Activated CD8-positive, alpha-beta memory T cell treated with anti-CD3 and anti-CD28 coated beads, Interleukin-2, amount 10 ng/mL, durations not matched to agents 7 days and 5 days (primary cell): ENCODE results near the gene RPS6KB1. TPM values are rescaled to one million over a fixed set of nuclear protein-coding genes. Genes with fewer than 3 reads are reported as not detected.
A peak's percentile ranks its signal among the peaks of the same experiment; 100 is the strongest.
"Not testable (repeated sequence)": the region's sequence is repeated elsewhere in the genome, so short reads cannot be mapped to it uniquely, and the experiment has no call there.

Source experiments
- ATAC-seq: fragments of 150-1000 bp; cut with Tn5 transposase; one replicate; pipeline ENCODE4 v1.10.0; 2021; ENCODE audit warnings: moderate library complexity
- CTCF ChIA-PET: fragments of 350-600 bp; sonication (Branson Sonifier 250); formaldehyde crosslinking; loops from one replicate; lab custom pipeline; 2021; ENCODE audit warnings: antibody characterized with exemption; lab: Charles Lee
- DNase-seq: peaks from one replicate; pipeline ENCODE4 v3.0.0-alpha.2; 2020
- H3K27ac Mint-ChIP-seq: one replicate; pipeline ENCODE4 v1.8.0; 2021; ENCODE audit warnings: mild to moderate bottlenecking, mixed read lengths
- H3K27me3 Mint-ChIP-seq: one replicate; pipeline ENCODE4 v1.8.0; 2021; ENCODE audit warnings: mixed read lengths
- H3K36me3 Mint-ChIP-seq: one replicate; pipeline ENCODE4 v1.8.0; 2021; ENCODE audit warnings: mild to moderate bottlenecking, mixed read lengths
- H3K4me1 Mint-ChIP-seq: one replicate; pipeline ENCODE4 v1.8.0; 2021; ENCODE audit warnings: mixed read lengths
- H3K4me3 Mint-ChIP-seq: one replicate; pipeline ENCODE4 v1.8.0; 2021; ENCODE audit warnings: mild to moderate bottlenecking, moderate library complexity, mixed read lengths
- H3K9me3 Mint-ChIP-seq: one replicate; pipeline ENCODE4 v1.8.0; 2022; ENCODE audit warnings: low read depth, mixed read lengths
- total RNA-seq, 2 experiments: library from RNA; stranded (reverse); gene quantifications; one replicate each; pipeline ENCODE4 v1.2.3, GENCODE V29; 2021

The RPS6KB1 gene
- total RNA-seq, 2 experiments from 2014 or later, result 52.3 to 58.6 TPM

DNA sequence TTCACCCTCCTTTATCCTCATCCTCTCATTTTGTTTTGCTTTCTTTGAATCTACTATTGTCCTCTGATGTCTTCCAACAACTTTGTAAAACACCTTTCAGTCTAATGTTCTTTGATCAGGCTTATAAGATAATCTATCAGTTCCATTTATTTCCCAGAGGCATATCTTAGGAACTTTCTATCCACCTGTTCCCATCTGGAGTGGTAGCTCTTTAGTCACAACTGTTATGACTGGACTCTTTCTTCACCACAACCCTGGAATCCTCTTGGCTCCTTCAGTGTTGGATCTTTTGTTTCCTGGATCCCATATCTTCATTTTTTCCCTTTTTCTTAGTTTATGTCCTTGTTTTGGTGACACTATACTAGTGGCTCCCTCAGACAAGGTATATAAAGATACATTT is 23.5 kb downstream of the RPS6KB1 start:
- peaks cover 41% of the 10 kb centered on the region for H3K36me3 Mint-ChIP-seq
- ATAC-seq (no peak), DNase-seq (no peak)
- H3K4me1 Mint-ChIP-seq, result no peaks in the 10 kb centered on the region
- H3K27ac Mint-ChIP-seq, result peak overlapping the region; percentile 6
- H3K27me3 Mint-ChIP-seq, result no peaks in the 10 kb centered on the region
- H3K4me3 Mint-ChIP-seq, result no peak overlapping the region
- no peaks in the 10 kb centered on the region for H3K9me3 Mint-ChIP-seq
- CTCF ChIA-PET, result no interaction called here

DNA sequence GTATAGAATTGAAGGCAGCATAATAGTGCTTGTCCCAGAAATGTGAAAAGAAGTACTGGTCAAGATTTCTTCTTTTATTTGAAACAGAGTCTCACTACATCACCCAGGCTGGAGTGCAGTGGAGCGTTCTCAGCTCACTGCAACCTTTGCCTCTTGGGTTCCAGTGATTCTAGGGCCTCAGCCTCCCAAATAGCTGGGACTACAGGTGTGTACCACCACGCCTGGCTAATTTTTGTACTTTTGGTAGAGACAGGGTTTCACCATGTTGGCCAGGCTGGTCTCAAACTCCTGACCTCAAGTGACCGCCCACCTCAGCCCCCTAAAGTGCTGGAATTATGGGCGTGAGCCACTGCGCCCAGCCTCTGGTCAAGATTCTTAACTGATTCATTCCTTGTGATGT is 27.7 kb downstream of the RPS6KB1 start:
- H3K36me3 Mint-ChIP-seq, result peaks cover 37% of the 10 kb centered on the region
- H3K4me3 Mint-ChIP-seq, ATAC-seq, H3K27me3 Mint-ChIP-seq, H3K9me3 Mint-ChIP-seq, H3K27ac Mint-ChIP-seq, H3K4me1 Mint-ChIP-seq, DNase-seq: not testable (repeated sequence)
- CTCF ChIA-PET, result interaction anchor here (2.1 kb wide), 1 partner anchor 16 kb away, joined by 5 read pairs; no protein-coding TSS in a partner anchor

GRCh38 chr17:59930121-59930520 is 37.2 kb downstream of the RPS6KB1 start:
- CTCF ChIA-PET, H3K4me1 Mint-ChIP-seq, H3K27ac Mint-ChIP-seq, H3K4me3 Mint-ChIP-seq, DNase-seq, H3K27me3 Mint-ChIP-seq, H3K9me3 Mint-ChIP-seq, ATAC-seq: not testable (repeated sequence)
- peaks cover 57% of the 10 kb centered on the region for H3K36me3 Mint-ChIP-seq

DNA sequence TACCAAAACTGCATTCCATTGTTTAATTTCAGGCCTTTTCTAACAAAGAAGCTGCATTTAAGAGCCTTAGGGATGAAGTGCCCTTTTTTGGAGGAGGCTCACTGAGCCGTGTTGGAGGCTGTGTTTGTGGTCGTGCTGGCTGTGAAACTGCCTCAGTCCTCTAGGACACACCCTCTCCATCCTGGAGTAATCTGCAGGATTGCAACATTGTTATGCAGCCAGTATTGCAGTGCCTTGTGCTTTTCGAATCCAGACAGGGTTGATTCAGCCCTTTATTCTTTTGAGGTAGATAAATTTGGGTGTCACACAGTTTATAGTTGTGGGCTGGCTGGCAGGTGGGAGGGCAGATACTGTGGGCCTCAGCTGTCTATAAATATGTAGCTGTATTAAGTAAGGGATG is 37.8 kb downstream of the RPS6KB1 start:
- H3K9me3 Mint-ChIP-seq, H3K4me3 Mint-ChIP-seq, DNase-seq, ATAC-seq, CTCF ChIA-PET, H3K27me3 Mint-ChIP-seq, H3K4me1 Mint-ChIP-seq, H3K27ac Mint-ChIP-seq: not testable (repeated sequence)
- H3K36me3 Mint-ChIP-seq, result peaks cover 52% of the 10 kb centered on the region

- not testable (repeated sequence) for H3K4me3 Mint-ChIP-seq, H3K27me3 Mint-ChIP-seq, DNase-seq, H3K9me3 Mint-ChIP-seq, H3K4me1 Mint-ChIP-seq, H3K27ac Mint-ChIP-seq, ATAC-seq
- CTCF ChIA-PET, result interaction anchor here (1.3 kb wide), 1 partner anchor 19 kb away, joined by 4 read pairs; no protein-coding TSS in a partner anchor
- peaks cover 53% of the 10 kb centered on the region for H3K36me3 Mint-ChIP-seq
Observed at GRCh38 chr17:59933317-59933716, 40.4 kb downstream of the RPS6KB1 start.

DNA sequence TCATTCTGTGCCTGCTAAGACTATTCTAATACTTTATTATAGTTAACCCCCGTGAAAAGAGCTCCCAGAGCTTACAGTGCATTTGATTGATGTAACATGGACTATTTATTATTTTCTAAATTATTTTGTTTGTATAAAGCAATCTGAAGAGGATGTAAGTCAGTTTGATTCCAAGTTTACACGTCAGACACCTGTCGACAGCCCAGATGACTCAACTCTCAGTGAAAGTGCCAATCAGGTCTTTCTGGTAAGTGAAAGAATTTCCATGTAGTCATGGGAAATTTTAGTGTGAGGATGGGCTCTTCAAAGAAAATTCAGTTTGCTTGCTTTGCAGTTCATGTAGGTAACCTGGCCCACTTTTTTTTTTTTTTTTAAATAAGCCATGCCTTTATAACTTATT is 47.8 kb downstream of the RPS6KB1 start:
- H3K9me3 Mint-ChIP-seq, DNase-seq, H3K27me3 Mint-ChIP-seq, H3K4me3 Mint-ChIP-seq, H3K27ac Mint-ChIP-seq, CTCF ChIA-PET, ATAC-seq: not testable (repeated sequence)
- peaks cover 11% of the 10 kb centered on the region for H3K4me1 Mint-ChIP-seq
- H3K36me3 Mint-ChIP-seq, result peaks cover 45% of the 10 kb centered on the region

DNA sequence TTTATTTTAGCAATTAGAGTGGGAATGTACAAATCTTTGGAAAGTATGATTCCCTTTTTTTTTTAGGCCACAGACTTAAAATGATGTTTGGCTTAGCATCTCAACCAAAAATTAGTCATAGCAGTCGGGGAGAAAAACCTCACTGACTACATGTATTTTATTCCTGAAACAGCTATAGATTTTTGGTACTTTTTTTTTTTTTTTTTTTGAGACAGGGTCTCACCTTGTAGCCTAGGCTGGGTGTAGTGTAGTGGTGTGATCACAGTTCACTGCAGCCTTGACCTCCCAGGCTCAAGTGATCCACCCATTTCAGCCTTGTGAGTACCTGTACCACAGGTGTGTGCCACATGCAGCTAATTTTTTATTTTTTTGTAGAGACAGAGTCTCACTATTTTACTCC is 48.2 kb downstream of the RPS6KB1 start:
- DNase-seq (no peak), ATAC-seq (no peak)
- Mint-ChIP-seq H3K4me1 (peaks cover 15% of the 10 kb centered on the region), H3K27me3 (no peaks in the 10 kb centered on the region), H3K9me3 (no peaks in the 10 kb centered on the region), H3K4me3 (no peak overlapping the region), H3K36me3 (peaks cover 47% of the 10 kb centered on the region), H3K27ac (no peak overlapping the region)
- CTCF ChIA-PET, result no interaction called here

DNA sequence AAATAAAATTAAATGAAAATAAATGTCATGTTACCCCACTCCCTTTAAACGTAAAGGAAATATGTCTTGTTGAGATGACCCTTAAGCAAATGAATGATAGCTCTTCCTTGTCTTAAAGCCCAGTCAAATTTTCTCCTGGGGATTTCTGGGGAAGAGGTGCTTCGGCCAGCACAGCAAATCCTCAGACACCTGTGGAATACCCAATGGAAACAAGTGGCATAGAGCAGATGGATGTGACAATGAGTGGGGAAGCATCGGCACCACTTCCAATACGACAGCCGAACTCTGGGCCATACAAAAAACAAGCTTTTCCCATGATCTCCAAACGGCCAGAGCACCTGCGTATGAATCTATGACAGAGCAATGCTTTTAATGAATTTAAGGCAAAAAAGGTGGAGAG is 53.5 kb downstream of the RPS6KB1 start:
- H3K27me3 Mint-ChIP-seq, H3K4me3 Mint-ChIP-seq, CTCF ChIA-PET, DNase-seq, H3K27ac Mint-ChIP-seq, H3K9me3 Mint-ChIP-seq, ATAC-seq: not testable (repeated sequence)
- peaks cover 18% of the 10 kb centered on the region for H3K4me1 Mint-ChIP-seq
- peaks cover 42% of the 10 kb centered on the region for H3K36me3 Mint-ChIP-seq

- Mint-ChIP-seq H3K4me1 (peaks cover 18% of the 10 kb centered on the region), H3K36me3 (peaks cover 41% of the 10 kb centered on the region)
- H3K4me3 Mint-ChIP-seq, H3K27me3 Mint-ChIP-seq, H3K27ac Mint-ChIP-seq, CTCF ChIA-PET, H3K9me3 Mint-ChIP-seq: not testable (repeated sequence)
- ATAC-seq (peak; percentile 20), DNase-seq (peak; percentile 58)
Observed at GRCh38 chr17:59947310-59947709, 54.4 kb downstream of the RPS6KB1 start.

GRCh38 chr17:59950049-59950448 is 57.1 kb downstream of the RPS6KB1 start:
- H3K27ac Mint-ChIP-seq, result no peak overlapping the region

GRCh38 chr17:59954856-59955255 is 61.9 kb downstream of the RPS6KB1 start:
- Mint-ChIP-seq H3K27ac (no peak overlapping the region), H3K4me1 (no peaks in the 10 kb centered on the region), H3K9me3 (no peaks in the 10 kb centered on the region), H3K27me3 (no peaks in the 10 kb centered on the region), H3K36me3 (peaks cover 16% of the 10 kb centered on the region), H3K4me3 (no peak overlapping the region)
- DNase-seq (no peak), ATAC-seq (no peak)
- CTCF ChIA-PET, result interaction anchor here (2.2 kb wide), 1 partner anchor 41 kb away, joined by 5 read pairs; no protein-coding TSS in a partner anchor

More at GRCh38 chr17:59950049-59950448, 57.1 kb downstream of the RPS6KB1 start:
- Mint-ChIP-seq H3K27me3 (no peaks in the 10 kb centered on the region), H3K4me1 (peaks cover 18% of the 10 kb centered on the region), H3K4me3 (no peak overlapping the region), H3K36me3 (peaks cover 27% of the 10 kb centered on the region), H3K9me3 (no peaks in the 10 kb centered on the region)
- ATAC-seq (no peak), DNase-seq (no peak)
- CTCF ChIA-PET, result interaction anchor here (1.2 kb wide), 1 partner anchor 9 kb away, joined by 3 read pairs; no protein-coding TSS in a partner anchor

GRCh38 chr17:59959574-59959973 is 66.7 kb downstream of the RPS6KB1 start:
- not testable (repeated sequence) for H3K27ac Mint-ChIP-seq, H3K27me3 Mint-ChIP-seq, H3K9me3 Mint-ChIP-seq, ATAC-seq, H3K4me3 Mint-ChIP-seq, DNase-seq
- CTCF ChIA-PET, result interaction anchor here (0.5 to 1.3 kb wide), 3 partner anchors 9 to 183 kb away, joined by 3 read pairs; no protein-coding TSS in a partner anchor
- Mint-ChIP-seq H3K4me1 (peaks cover 16% of the 10 kb centered on the region), H3K36me3 (peaks cover 16% of the 10 kb centered on the region)

GRCh38 chr17:59962739-59963318 is 69.9 kb downstream of the RPS6KB1 start:
- H3K4me3 Mint-ChIP-seq, result peak overlapping the region; percentile 22
- H3K27ac Mint-ChIP-seq, result no peak overlapping the region

More at GRCh38 chr17:59962739-59963318, 69.9 kb downstream of the RPS6KB1 start:
- Mint-ChIP-seq H3K27me3 (no peaks in the 10 kb centered on the region), H3K4me1 (peaks cover 19% of the 10 kb centered on the region), H3K36me3 (peaks cover 13% of the 10 kb centered on the region), H3K9me3 (no peaks in the 10 kb centered on the region)
- CTCF ChIA-PET, result no interaction called here
- DNase-seq (no peak), ATAC-seq (no peak)
